NCI-H748 treated with DMSO at 0.1 percent for 48 hours (cell line): ENCODE measurements around the gene KLF5.

Experiments
- DNase-seq: peaks from one replicate; lab custom pipeline; 2025; lab: John Stamatoyannopoulos, UW

KLF5 gene

DNA sequence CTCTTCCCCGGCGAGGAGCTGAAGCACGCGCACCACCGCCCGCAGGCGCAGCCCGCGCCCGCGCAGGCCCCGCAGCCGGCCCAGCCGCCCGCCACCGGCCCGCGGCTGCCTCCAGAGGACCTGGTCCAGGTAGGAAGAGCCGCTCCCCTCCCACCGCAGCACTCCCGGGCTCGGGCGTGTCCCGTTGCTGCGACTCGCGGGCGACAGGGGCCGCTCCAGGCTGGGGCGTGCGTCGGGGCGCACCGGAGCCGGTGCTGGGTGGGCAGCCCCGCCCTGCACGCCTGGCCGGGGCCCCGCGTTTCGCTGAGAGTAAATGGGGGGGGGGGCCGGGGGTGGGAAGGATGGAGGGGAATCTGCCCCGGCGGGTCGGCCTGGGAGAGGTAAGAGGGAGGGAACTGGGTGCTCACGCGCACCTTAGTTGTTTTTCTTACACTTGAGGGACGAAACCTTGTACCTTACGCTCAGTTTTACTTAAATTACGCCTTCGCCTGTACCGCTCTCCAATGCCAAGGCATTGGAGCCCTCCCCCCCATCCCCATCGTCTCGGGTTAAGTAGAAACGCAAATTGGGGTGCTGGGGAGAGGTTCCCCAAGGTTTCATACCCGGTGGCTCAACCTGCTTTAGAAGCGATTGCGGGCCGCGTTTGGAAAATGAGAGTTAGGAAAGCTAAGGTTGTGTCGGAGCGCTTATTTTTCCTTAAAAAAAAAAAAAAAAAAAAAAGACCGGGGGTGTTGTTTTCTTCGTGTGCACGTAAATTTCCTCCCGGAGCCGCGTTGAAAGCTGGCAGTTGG lies 850 bp downstream of the KLF5 start:
- DNase-seq: peak; percentile 45

DNA sequence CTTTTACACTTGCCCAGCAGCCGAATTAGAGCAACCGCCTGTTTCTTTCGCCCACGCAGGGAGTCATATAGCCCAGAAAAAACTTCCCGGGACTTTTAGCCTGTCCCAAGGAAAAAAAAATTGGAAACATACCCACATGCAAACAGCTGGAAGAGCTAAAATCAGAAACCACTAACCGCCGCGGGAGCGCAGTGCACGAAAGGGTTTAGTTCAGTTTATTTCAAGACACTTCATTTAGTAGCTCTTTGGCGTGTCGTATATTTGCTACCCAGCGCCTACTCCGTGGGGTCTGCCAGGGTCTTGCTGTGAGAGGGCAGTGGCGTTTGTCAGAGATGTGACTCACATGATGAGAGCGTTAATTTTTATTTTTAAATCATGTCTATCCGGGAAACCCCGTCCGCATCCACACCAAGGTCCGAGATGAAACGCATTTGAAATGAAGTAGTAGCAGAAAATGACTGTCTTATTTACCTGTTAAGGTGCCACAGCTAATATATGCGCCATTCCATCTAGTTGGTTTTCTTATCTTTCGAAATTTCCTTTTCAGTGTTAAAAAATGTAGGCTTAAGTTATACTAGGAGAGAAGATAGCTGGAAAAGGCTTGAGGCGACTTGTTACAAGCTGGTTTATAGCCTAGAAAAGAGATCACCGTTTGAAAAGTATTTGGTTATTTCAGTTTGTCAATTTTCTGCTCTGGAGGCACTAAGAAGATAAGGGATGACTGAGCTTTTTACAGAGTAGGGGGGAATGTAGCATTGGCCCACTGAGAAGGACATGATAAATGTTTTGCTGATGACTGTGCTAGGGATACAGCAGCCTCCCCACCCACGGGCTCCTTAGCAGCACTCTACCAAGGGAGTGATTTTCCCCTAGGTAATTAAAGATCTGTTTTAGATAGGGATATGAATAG lies 1.7 kb downstream of the KLF5 start:
- DNase-seq: peak; percentile 25

DNA sequence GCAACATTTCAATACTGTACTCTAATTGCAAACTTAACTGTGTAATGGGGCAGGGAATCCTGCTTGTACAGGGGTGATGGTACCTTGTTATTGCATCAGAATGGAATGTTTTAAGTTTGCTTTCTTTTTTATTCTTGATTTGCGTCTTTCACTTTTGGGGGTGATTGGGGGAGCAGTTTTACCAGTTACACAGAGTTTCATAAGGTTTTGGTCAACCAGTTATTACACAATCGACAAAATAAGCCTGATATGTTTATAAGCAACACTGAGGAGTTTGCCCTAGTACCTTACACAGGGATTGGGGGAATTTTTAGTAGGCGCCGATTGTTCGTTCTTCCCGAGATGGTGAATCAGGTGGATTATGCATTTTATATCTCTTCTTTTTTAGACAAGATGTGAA lies 2.7 kb downstream of the KLF5 start:
- DNase-seq: no peak

DNA sequence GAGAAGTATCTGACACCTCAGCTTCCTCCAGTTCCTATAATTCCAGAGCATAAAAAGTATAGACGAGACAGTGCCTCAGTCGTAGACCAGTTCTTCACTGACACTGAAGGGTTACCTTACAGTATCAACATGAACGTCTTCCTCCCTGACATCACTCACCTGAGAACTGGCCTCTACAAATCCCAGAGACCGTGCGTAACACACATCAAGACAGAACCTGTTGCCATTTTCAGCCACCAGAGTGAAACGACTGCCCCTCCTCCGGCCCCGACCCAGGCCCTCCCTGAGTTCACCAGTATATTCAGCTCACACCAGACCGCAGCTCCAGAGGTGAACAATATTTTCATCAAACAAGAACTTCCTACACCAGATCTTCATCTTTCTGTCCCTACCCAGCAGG lies 3.1 kb downstream of the KLF5 start:
- no peak for DNase-seq

DNA sequence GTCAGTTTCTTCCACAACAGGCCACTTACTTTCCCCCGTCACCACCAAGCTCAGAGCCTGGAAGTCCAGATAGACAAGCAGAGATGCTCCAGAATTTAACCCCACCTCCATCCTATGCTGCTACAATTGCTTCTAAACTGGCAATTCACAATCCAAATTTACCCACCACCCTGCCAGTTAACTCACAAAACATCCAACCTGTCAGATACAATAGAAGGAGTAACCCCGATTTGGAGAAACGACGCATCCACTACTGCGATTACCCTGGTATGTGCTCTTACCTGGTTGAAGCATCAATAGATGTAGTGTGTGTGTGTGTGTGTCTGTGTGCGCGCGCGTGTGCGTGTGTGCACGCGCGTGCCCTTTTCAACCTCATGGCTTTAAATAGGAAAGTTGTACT lies 3.7 kb downstream of the KLF5 start:
- DNase-seq: no peak

DNA sequence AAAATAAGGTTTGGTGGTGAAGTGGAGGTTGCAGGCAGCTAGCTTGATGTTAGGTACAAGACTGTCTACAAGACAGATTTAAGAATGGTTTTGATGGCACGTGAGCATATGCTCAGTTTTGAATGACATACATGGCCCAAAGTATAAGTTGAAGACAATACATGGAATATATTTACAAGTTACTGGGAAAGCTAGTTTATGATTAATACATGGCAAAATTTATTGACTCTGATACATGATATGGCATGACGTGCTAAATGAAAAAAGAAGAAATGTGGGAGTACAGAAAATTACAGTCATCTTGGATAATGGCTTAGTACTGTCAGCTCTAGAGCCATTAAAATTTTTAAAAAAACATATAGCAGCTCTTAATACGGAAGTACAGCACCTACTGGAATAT lies 4.4 kb downstream of the KLF5 start:
- DNase-seq: no peak

DNA sequence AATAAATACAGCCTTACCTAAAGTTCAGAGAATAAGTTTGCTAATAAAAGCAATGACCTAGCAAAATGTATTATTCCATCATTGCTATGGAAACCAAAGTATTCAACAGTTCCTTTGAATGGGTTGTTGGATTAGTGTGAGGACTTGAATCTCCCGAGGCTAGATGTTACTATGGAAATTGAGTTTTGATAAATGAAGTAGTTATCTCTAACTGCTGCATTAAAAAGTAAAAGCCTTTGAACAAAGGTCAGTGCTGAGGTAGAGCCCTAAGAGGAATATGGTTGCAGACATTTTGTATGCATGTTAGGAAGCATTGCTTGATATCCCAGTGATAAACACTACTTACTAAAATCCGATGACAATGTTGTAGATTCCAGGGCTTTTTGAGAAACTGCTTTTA lies 6.2 kb downstream of the KLF5 start:
- DNase-seq: no peak

DNA sequence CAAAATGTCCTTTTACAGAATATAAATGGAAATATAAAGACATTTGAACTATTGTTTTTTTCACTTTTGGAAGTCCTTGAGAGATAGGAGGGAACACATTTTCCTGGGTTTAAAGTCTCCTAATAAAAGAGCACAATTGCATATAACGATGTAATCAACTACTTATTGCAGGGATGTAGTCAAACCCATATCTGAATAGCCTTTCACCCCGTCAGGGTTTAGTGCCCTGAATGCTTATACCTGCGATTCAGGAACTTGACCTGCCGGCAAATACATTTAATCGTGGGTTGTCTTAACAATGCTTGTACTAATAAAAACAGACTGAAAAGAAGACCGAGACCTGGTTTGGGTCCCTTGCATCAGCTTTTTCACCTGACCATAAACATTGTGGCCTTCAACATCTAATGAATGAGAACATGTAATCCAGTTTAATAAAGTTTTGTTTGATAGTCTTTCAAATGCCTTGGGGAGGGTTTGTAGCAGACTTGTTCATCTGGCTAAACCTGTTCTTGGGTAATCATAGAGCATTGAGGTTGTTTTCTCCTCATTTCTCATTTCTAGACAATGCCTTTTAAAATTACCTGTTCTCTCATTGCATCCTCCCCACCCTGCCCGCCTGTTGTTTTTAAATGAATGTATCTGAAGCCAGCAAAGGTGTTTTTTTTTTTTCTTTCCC lies 7.0 kb downstream of the KLF5 start:
- DNase-seq: peak; percentile 99

DNA sequence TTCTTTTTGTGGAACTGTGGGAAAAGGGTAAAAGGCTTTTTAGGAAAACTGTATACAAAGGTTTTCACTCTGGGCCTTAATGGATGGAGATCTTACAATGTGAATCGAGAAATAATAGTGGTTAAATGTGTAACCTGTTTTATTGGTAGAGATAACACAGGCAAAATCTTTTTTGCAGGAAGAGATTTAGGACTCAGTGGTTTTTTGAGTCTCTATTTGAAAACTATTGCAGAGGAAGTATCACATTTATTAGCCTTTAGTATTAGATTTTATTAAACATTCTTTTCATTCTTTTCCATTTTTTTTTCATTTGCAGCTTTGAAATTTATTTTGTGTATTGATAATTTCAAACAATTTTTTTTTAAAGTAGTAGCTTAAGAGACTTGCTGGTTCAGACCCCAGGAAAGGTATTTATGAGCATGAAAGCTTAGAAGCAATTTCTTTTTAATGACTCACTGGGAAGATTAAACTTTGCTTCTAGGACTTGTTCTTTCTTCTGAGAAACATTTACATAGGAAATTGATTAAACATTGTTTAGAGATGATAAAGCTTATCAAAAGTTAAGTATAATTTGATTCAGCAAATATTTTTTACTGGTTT lies 10.5 kb downstream of the KLF5 start:
- DNase-seq: no peak

DNA sequence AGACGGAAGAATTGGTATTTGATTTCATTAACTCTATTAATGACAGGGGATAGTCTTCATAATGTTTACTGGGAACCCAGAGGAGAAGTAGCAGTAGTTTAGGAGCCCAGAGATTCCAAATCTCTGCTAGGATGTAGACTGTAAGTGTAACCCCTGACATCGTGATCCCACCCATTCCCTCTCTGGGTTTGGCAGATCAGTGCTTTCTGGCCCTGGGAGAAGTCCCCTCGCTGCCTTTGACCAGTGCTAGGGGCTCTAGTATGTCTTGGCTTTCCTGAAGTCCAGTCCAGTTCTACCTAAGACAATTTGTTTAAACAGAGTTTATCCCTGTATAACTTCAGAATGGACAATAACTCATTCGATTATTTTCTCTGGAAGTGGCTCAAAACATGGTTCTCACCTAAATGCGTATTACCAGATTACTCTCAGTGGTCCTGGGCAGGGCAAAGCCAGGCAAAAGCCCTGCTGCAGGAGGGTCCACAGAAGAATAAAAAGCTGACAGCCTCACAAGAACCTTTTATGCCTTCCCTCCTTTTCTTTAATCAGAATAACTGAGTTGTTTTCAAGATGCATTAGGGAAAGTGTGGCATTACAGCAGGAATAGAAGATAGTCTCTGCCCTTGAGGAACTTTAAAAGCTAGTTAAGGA lies 11.8 kb downstream of the KLF5 start:
- no peak for DNase-seq

DNA sequence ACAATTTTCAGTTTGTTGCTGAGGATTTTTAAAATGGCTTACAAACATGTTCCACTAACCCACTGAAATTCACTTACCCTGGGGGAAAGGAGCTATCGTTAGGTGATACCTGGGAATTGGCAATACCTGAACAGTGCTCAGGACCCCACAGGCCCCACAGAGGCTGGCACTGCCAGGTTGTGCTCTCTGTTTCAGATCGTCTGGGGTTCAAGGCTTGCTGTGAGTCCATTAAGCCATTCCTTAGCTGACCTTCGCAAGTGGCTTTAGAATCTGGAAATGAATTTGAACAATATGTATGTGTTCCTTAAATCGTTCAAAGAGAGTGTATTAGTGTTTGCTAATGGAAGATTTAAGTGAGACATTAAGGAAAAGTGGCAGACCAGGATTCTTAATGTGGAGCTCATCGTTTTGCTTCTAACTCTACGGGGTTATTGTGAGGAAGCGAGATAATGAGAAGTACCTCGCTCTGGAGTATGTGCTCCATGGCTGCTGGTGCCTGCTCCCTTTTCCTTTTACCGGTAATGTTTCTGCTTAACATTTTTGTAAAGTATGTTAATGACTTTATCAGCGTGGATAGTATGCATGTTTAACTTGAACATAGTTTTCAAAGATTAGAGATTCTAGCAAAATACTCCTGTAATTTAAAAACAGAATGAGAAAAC lies 13.6 kb downstream of the KLF5 start:
- no peak for DNase-seq

DNA sequence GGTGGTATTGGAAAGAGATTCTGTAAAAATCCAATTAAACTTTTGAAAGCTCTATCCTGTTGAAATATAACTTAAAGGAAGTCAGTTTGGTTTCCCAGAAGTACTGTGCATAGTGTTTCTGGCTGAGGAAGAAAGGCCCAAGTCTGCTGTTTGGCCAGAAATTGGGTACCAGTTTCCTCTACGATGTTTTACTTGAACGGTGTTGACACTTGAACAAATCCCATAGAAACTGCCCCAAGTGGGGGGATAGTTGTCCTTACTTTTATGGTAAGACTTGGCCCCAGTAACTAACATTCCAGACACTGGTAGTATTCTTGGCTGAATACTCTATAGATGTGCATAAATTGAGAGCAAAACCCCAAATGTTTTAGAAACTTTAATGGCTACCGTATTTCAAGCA lies 14.2 kb downstream of the KLF5 start:
- no peak for DNase-seq

DNA sequence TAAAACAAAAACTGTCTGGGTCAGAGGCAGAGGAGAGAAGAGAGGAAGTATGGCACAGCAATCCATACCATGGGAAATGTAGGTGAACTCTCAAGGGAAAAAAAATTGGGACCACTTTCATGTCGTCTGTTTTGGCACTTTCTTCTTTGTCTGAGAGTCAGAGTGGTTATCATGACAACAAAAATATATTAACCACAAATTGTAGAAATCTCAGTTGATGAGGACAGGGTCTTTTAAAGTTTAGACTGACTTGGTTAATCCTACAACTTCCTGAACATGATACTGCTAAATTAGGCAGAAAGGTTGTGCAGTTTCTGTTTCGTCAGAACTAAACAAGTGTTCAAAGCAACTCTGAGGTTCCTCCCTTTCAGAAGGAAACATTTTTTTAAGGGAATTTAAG lies 15.2 kb downstream of the KLF5 start:
- DNase-seq: no peak

DNA sequence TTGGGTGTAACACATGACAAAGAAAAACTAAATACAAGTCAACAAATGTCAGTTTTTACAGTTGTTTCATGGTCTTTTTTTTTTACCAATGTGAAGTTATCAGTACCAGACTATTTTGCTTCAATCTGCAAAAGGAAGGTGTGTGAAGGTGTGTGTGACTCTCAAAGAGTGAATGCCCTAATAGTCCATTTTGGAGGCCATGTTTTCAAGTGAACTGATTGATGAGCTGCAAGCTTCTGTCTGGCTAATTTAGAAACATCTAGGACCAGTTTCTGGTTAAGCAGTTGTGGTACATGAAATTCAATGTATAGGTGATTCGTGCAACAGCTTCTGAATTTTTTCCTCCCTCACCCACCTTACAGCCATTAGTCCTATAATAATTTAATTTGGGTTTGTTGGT lies 16.1 kb downstream of the KLF5 start:
- DNase-seq: no peak

DNA sequence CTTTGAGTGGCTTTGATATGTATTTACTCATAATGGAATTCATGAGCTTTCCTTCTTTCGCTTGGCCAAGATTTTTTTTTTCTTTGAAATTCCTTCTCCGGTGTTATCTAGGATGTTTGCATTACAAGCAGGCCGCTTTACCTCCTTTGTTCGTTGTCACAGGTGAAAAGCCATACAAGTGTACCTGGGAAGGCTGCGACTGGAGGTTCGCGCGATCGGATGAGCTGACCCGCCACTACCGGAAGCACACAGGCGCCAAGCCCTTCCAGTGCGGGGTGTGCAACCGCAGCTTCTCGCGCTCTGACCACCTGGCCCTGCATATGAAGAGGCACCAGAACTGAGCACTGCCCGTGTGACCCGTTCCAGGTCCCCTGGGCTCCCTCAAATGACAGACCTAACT lies 16.7 kb downstream of the KLF5 start:
- DNase-seq: no peak

DNA sequence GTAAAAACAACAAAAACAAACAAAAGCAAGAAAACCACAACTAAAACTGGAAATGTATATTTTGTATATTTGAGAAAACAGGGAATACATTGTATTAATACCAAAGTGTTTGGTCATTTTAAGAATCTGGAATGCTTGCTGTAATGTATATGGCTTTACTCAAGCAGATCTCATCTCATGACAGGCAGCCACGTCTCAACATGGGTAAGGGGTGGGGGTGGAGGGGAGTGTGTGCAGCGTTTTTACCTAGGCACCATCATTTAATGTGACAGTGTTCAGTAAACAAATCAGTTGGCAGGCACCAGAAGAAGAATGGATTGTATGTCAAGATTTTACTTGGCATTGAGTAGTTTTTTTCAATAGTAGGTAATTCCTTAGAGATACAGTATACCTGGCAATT lies 17.1 kb downstream of the KLF5 start:
- DNase-seq: no peak

DNA sequence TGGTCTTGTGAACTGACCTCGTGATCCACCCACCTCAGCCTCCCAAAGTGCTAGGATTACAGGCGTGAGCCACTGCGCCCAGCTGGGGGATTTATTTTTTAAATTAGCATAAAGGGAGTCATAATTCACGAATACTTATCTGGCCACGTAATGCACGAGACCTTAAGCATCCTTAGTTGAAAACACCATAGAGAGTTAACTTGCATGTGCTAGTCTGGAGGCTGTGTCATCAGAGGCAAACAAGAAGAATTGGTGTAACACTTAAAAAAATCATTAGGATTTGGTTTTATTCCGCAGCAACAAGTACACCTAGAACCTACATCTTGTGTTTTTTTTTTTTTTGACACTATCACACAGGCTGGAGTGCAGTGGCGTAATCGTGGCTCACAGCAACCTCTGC lies 19.1 kb downstream of the KLF5 start:
- DNase-seq: no peak

DNA sequence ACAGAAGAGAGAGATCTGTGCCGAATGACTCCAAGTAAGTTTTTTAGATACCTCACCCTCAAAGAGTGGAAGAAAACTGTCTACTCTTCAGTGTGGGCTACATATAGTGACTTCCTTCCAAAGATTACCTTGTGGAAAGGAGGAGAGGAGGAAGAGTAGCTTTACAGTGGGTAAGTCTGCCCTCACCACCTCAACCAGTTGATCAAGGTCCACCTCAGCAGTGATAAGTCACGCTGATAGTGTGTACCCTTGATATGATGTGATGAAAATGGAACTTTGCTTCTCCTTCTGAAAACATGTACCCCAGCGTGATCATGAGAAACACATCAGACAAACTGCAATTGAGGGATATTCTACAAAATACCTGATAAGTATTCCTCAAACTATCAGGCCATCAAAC lies 20.6 kb downstream of the KLF5 start:
- no peak for DNase-seq

DNA sequence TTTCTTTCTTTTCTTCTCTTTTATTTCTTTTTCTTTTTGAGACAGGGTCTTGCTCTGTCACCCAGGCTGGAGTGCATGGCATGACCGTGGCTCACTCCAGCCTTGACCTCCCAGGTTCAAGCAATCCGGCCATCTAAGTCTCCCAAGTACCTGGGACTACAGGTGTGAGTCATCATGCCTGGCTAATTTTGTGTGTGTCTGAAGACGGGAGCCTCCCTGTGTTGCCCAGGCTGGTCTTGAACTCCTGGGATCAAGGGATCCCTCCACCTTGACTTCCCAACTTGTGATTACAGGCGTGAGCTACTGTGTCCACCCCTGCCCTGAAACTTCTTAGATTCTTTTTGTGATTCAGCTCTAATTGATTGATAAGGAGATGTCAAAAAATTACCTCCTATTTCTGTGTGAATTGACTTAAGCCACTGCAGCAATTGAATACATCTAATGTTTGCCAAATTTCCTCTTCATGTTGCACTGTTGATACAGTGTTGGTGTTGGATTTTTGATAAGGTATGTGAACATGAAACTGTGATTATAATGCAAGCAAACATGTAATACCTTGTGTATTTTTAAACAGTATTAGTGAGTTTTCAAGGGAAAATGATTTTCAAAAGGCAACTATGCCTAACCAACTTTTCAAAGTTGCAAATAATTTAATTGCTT lies 22.6 kb downstream of the KLF5 start:
- DNase-seq: no peak

DNA sequence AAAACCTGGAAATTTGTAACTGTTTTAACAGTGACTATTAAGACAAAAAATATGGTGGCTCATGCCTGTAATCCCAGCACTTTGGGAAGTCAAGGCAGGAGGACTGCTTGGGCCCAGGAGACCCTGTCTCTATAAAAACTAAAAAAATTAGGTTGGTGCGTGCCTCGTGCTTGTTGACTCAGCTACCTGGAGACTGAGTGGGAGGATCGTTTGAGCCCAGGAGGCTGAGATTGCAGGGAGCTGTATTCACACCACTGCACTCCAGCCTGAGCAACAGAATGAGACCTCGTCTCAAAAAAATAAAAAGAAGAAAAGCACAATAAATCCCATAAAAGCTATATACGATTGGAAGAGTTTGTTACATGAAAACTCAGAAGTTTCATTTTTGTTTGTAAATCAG lies 23.7 kb downstream of the KLF5 start:
- no peak for DNase-seq

DNA sequence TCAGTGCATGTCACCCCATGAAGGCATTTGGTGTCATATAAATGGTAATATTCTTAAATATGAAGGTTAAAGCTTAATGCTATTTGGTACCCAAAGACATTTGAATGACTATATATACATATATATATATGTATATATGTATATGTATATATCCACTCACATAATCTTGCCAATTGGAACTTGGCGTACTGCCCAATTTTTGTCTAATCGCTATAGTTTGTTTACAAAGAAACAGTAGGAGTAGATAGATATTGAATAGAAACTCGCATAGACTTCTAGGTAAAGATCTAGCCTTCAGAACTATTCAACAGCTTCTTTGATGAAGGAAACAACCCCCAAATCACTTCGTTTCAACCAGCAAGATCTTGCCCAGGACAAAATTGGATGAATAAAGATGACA lies 24.1 kb downstream of the KLF5 start:
- DNase-seq: no peak
